ENCODE data around the gene OSBPL3. TPM values are rescaled to one million over a fixed set of nuclear protein-coding genes. Genes with fewer than 3 reads are reported as not detected.
A peak's percentile ranks its signal among the peaks of the same experiment; 100 is the strongest.

OSBPL3 gene
- total RNA-seq, 1 experiment from 2014 or later = 149 TPM

GRCh38 chr7:24888653-24889052 is 91.3 kb downstream of the OSBPL3 start:
- H3K36me3 ChIP-seq (ENCODE audit: insufficient read depth, low read length) = peaks cover 60% of the 10 kb centered on the region
- H2AFZ ChIP-seq (ENCODE audit: low read length) = no peak overlapping the region
- DNase-seq = no peak
- H4K20me1 ChIP-seq (ENCODE audit: insufficient read depth, low read depth, low read length) = no peaks in the 10 kb centered on the region
- no peaks in the 10 kb centered on the region for H3K27me3 ChIP-seq (ENCODE audit: low read length)
- H3K27ac ChIP-seq (ENCODE audit: low read length) = peak overlapping the region; percentile 99
- no peak overlapping the region for H3K9ac ChIP-seq (ENCODE audit: low read length)
- no peak overlapping the region for H3K4me2 ChIP-seq (ENCODE audit: low read depth, low read length, poor library complexity, severe bottlenecking)
- peaks cover 92% of the 10 kb centered on the region for H3K79me2 ChIP-seq (ENCODE audit: low read length)
- H3K9me2 ChIP-seq (replicated peaks; ENCODE audit: insufficient read depth, low read length) = no peaks in the 10 kb centered on the region
- no peaks in the 10 kb centered on the region for H3K9me3 ChIP-seq (ENCODE audit: low read length)
- H3K4me1 ChIP-seq (ENCODE audit: low read length) = peaks cover 93% of the 10 kb centered on the region
- H3K4me3 ChIP-seq (ENCODE audit: low read length) = no peak overlapping the region

- H3K27me3 ChIP-seq (ENCODE audit: low read length) = no peaks in the 10 kb centered on the region
- no peak for DNase-seq
- H4K20me1 ChIP-seq (ENCODE audit: insufficient read depth, low read depth, low read length) = no peaks in the 10 kb centered on the region
- no peaks in the 10 kb centered on the region for H3K9me3 ChIP-seq (ENCODE audit: low read length)
- no peak overlapping the region for H2AFZ ChIP-seq (ENCODE audit: low read length)
- H3K79me2 ChIP-seq (ENCODE audit: low read length) = peaks cover 81% of the 10 kb centered on the region
- peak overlapping the region; percentile 7 for H3K9ac ChIP-seq (ENCODE audit: low read length)
- H3K4me2 ChIP-seq (ENCODE audit: low read depth, low read length, poor library complexity, severe bottlenecking) = peak overlapping the region; percentile 71
- peak overlapping the region; percentile 99 for H3K27ac ChIP-seq (ENCODE audit: low read length)
- no peaks in the 10 kb centered on the region for H3K9me2 ChIP-seq (replicated peaks; ENCODE audit: insufficient read depth, low read length)
- peaks cover 96% of the 10 kb centered on the region for H3K4me1 ChIP-seq (ENCODE audit: low read length)
- peaks cover 37% of the 10 kb centered on the region for H3K36me3 ChIP-seq (ENCODE audit: insufficient read depth, low read length)
- no peak overlapping the region for H3K4me3 ChIP-seq (ENCODE audit: low read length)
Observed at GRCh38 chr7:24885716-24886115, 94.3 kb downstream of the OSBPL3 start.

- Histone ChIP-seq H3K4me2 (ENCODE audit: low read depth, low read length, poor library complexity, severe bottlenecking) (peak overlapping the region; percentile 71), H3K4me1 (ENCODE audit: low read length) (peaks cover 100% of the 10 kb centered on the region), H3K4me3 (ENCODE audit: low read length) (no peak overlapping the region), H3K79me2 (ENCODE audit: low read length) (peaks cover 79% of the 10 kb centered on the region), H3K36me3 (ENCODE audit: insufficient read depth, low read length) (peaks cover 32% of the 10 kb centered on the region), H3K9ac (ENCODE audit: low read length) (peak overlapping the region; percentile 7), H3K27ac (ENCODE audit: low read length) (peak overlapping the region; percentile 99), H3K27me3 (ENCODE audit: low read length) (no peaks in the 10 kb centered on the region), H3K9me3 (ENCODE audit: low read length) (no peaks in the 10 kb centered on the region), H2AFZ (ENCODE audit: low read length) (no peak overlapping the region), H3K9me2 (replicated peaks; ENCODE audit: insufficient read depth, low read length) (no peaks in the 10 kb centered on the region), H4K20me1 (ENCODE audit: insufficient read depth, low read depth, low read length) (no peaks in the 10 kb centered on the region)
- DNase-seq = peak; percentile 65
Observed at GRCh38 chr7:24885305-24885704, 94.7 kb downstream of the OSBPL3 start.

- no peaks in the 10 kb centered on the region for H3K9me3 ChIP-seq (ENCODE audit: low read length)
- no peaks in the 10 kb centered on the region for H3K9me2 ChIP-seq (replicated peaks; ENCODE audit: insufficient read depth, low read length)
- peaks cover 100% of the 10 kb centered on the region for H3K4me1 ChIP-seq (ENCODE audit: low read length)
- no peaks in the 10 kb centered on the region for H3K27me3 ChIP-seq (ENCODE audit: low read length)
- no peak for DNase-seq
- peak overlapping the region; percentile 99 for H3K27ac ChIP-seq (ENCODE audit: low read length)
- peak overlapping the region; percentile 71 for H3K4me2 ChIP-seq (ENCODE audit: low read depth, low read length, poor library complexity, severe bottlenecking)
- no peak overlapping the region for H2AFZ ChIP-seq (ENCODE audit: low read length)
- H3K9ac ChIP-seq (ENCODE audit: low read length) = peak overlapping the region; percentile 70
- no peaks in the 10 kb centered on the region for H4K20me1 ChIP-seq (ENCODE audit: insufficient read depth, low read depth, low read length)
- H3K4me3 ChIP-seq (ENCODE audit: low read length) = peak overlapping the region; percentile 37
- H3K79me2 ChIP-seq (ENCODE audit: low read length) = peaks cover 72% of the 10 kb centered on the region
- H3K36me3 ChIP-seq (ENCODE audit: insufficient read depth, low read length) = peaks cover 23% of the 10 kb centered on the region
Observed at GRCh38 chr7:24884401-24884800, 95.6 kb downstream of the OSBPL3 start.

- peak overlapping the region; percentile 99 for H3K27ac ChIP-seq (ENCODE audit: low read length)
- peaks cover 16% of the 10 kb centered on the region; the same call in 1 of the 2 replicates for H3K36me3 ChIP-seq (ENCODE audit: insufficient read depth, low read length)
- H3K4me2 ChIP-seq (ENCODE audit: low read depth, low read length, poor library complexity, severe bottlenecking) = peak overlapping the region; percentile 71
- no peaks in the 10 kb centered on the region for H4K20me1 ChIP-seq (ENCODE audit: insufficient read depth, low read depth, low read length)
- H2AFZ ChIP-seq (ENCODE audit: low read length) = no peak overlapping the region
- no peaks in the 10 kb centered on the region for H3K9me2 ChIP-seq (replicated peaks; ENCODE audit: insufficient read depth, low read length)
- peaks cover 100% of the 10 kb centered on the region for H3K4me1 ChIP-seq (ENCODE audit: low read length)
- peaks cover 64% of the 10 kb centered on the region for H3K79me2 ChIP-seq (ENCODE audit: low read length)
- H3K27me3 ChIP-seq (ENCODE audit: low read length) = no peaks in the 10 kb centered on the region
- peak overlapping the region; percentile 37 for H3K4me3 ChIP-seq (ENCODE audit: low read length)
- H3K9ac ChIP-seq (ENCODE audit: low read length) = peak overlapping the region; percentile 70
- H3K9me3 ChIP-seq (ENCODE audit: low read length) = no peaks in the 10 kb centered on the region
- DNase-seq = peak; percentile 58
Observed at GRCh38 chr7:24883622-24884013, 96.4 kb downstream of the OSBPL3 start.

GRCh38 chr7:24882989-24883621 is 96.9 kb downstream of the OSBPL3 start:
- Histone ChIP-seq H3K27ac (ENCODE audit: low read length) (peak overlapping the region; percentile 99), H3K4me1 (ENCODE audit: low read length) (peaks cover 100% of the 10 kb centered on the region), H3K4me2 (ENCODE audit: low read depth, low read length, poor library complexity, severe bottlenecking) (peak overlapping the region; percentile 71), H3K79me2 (ENCODE audit: low read length) (peaks cover 59% of the 10 kb centered on the region), H3K4me3 (ENCODE audit: low read length) (peak overlapping the region; percentile 37), H3K36me3 (ENCODE audit: insufficient read depth, low read length) (peaks cover 11% of the 10 kb centered on the region; the same call in 1 of the 2 replicates), H3K9me3 (ENCODE audit: low read length) (no peaks in the 10 kb centered on the region), H3K27me3 (ENCODE audit: low read length) (no peaks in the 10 kb centered on the region), H3K9me2 (replicated peaks; ENCODE audit: insufficient read depth, low read length) (no peaks in the 10 kb centered on the region), H4K20me1 (ENCODE audit: insufficient read depth, low read depth, low read length) (no peaks in the 10 kb centered on the region), H3K9ac (ENCODE audit: low read length) (peak overlapping the region; percentile 70), H2AFZ (ENCODE audit: low read length) (no peak overlapping the region)
- peak; percentile 83 for DNase-seq

- Histone ChIP-seq H2AFZ (ENCODE audit: low read length) (no peak overlapping the region), H3K27ac (ENCODE audit: low read length) (peak overlapping the region; percentile 99), H4K20me1 (ENCODE audit: insufficient read depth, low read depth, low read length) (no peaks in the 10 kb centered on the region), H3K4me3 (ENCODE audit: low read length) (peak overlapping the region; percentile 10; the same call in 1 of the 2 replicates), H3K9me2 (replicated peaks; ENCODE audit: insufficient read depth, low read length) (no peaks in the 10 kb centered on the region), H3K36me3 (ENCODE audit: insufficient read depth, low read length) (peaks cover 4% of the 10 kb centered on the region; the same call in 1 of the 2 replicates), H3K79me2 (ENCODE audit: low read length) (peaks cover 55% of the 10 kb centered on the region), H3K27me3 (ENCODE audit: low read length) (no peaks in the 10 kb centered on the region), H3K9ac (ENCODE audit: low read length) (peak overlapping the region; percentile 70), H3K4me1 (ENCODE audit: low read length) (peaks cover 98% of the 10 kb centered on the region), H3K4me2 (ENCODE audit: low read depth, low read length, poor library complexity, severe bottlenecking) (peak overlapping the region; percentile 71), H3K9me3 (ENCODE audit: low read length) (no peaks in the 10 kb centered on the region)
- DNase-seq = no peak
Observed at GRCh38 chr7:24881623-24882022, 98.4 kb downstream of the OSBPL3 start.

- Histone ChIP-seq H3K4me3 (ENCODE audit: low read length) (no peak overlapping the region), H3K27ac (ENCODE audit: low read length) (peak overlapping the region; percentile 99), H3K36me3 (ENCODE audit: insufficient read depth, low read length) (no peaks in the 10 kb centered on the region)
Observed at GRCh38 chr7:24880886-24881285, 99.1 kb downstream of the OSBPL3 start.

More at GRCh38 chr7:24880886-24881285, 99.1 kb downstream of the OSBPL3 start:
- H3K9ac ChIP-seq (ENCODE audit: low read length) = peak overlapping the region; percentile 70
- no peaks in the 10 kb centered on the region for H3K9me2 ChIP-seq (replicated peaks; ENCODE audit: insufficient read depth, low read length)
- H3K9me3 ChIP-seq (ENCODE audit: low read length) = no peaks in the 10 kb centered on the region
- peak; percentile 64 for DNase-seq
- no peaks in the 10 kb centered on the region for H3K27me3 ChIP-seq (ENCODE audit: low read length)
- peak overlapping the region; percentile 84 for H3K4me2 ChIP-seq (ENCODE audit: low read depth, low read length, poor library complexity, severe bottlenecking)
- H4K20me1 ChIP-seq (ENCODE audit: insufficient read depth, low read depth, low read length) = no peaks in the 10 kb centered on the region
- H2AFZ ChIP-seq (ENCODE audit: low read length) = no peak overlapping the region
- H3K4me1 ChIP-seq (ENCODE audit: low read length) = peaks cover 98% of the 10 kb centered on the region
- peaks cover 55% of the 10 kb centered on the region for H3K79me2 ChIP-seq (ENCODE audit: low read length)
